ENCODE results near the gene PLET1.

DNA sequence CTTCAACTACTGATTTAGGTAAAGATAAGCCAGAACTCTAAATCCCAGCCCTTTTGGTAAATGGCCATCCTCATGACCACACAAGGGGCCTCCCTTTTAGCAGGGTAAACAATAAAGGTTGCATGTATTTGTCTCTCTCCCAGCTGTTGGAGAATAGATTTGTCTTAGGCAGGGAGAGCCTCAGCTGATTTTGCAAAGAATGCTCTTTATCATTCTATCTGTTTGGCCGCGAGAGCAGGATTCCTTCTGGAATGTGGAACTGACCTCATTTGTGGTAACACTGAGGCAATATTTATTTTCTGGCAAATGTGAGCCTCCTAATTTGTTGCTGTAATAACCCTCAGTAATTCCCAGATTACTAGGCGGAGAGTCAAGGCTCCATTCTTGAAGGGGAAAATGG, 19.2 kb downstream of the PLET1 start:
- TF ChIP-seq, protein P1, sequence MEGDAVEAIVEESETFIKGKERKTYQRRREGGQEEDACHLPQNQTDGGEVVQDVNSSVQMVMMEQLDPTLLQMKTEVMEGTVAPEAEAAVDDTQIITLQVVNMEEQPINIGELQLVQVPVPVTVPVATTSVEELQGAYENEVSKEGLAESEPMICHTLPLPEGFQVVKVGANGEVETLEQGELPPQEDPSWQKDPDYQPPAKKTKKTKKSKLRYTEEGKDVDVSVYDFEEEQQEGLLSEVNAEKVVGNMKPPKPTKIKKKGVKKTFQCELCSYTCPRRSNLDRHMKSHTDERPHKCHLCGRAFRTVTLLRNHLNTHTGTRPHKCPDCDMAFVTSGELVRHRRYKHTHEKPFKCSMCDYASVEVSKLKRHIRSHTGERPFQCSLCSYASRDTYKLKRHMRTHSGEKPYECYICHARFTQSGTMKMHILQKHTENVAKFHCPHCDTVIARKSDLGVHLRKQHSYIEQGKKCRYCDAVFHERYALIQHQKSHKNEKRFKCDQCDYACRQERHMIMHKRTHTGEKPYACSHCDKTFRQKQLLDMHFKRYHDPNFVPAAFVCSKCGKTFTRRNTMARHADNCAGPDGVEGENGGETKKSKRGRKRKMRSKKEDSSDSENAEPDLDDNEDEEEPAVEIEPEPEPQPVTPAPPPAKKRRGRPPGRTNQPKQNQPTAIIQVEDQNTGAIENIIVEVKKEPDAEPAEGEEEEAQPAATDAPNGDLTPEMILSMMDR (IDR thresholded peaks at IDR 0.05): no peak
- TF ChIP-seq POLR2A (IDR thresholded peaks at IDR 0.05): no peak
